8988T (cell line): Measurements from ENCODE around the gene CAPRIN1.
A peak's percentile ranks its signal among the peaks of the same experiment; 100 is the strongest.

Source experiments
- DNase-seq: peaks from one replicate; pipeline ENCODE4 v3.0.0; 2011

The CAPRIN1 gene

GRCh38 chr11:34098813-34099212 is 47.3 kb downstream of the CAPRIN1 start:
- no peak for DNase-seq

GRCh38 chr11:34104680-34105078 is 53.1 kb downstream of the CAPRIN1 start:
- no peak for DNase-seq

- peak; percentile 80 for DNase-seq
Measured at GRCh38 chr11:34105079-34105956, 53.8 kb downstream of the CAPRIN1 start, which contains the start of gene NAT10. TSS of gene NAT10 (plus strand) at chr11:34105629. CDS start at chr11:34108226, 2,597 bp downstream.

- DNase-seq, result no peak
Measured at GRCh38 chr11:34105957-34106504, 54.5 kb downstream of the CAPRIN1 start.

- DNase-seq, result no peak
Measured at GRCh38 chr11:34111722-34112270, 60.3 kb downstream of the CAPRIN1 start.

GRCh38 chr11:34114014-34114413 is 62.5 kb downstream of the CAPRIN1 start:
- no peak for DNase-seq

GRCh38 chr11:34114471-34114870 is 62.9 kb downstream of the CAPRIN1 start:
- no peak for DNase-seq

- no peak for DNase-seq
Measured at GRCh38 chr11:34120651-34121050, 69.1 kb downstream of the CAPRIN1 start.

GRCh38 chr11:34124885-34125668 is 73.5 kb downstream of the CAPRIN1 start:
- no peak for DNase-seq

GRCh38 chr11:34126959-34127848 is 75.7 kb downstream of the CAPRIN1 start:
- DNase-seq, result no peak

GRCh38 chr11:34128824-34129223 is 77.3 kb downstream of the CAPRIN1 start:
- DNase-seq, result no peak

GRCh38 chr11:34132261-34132965 is 80.9 kb downstream of the CAPRIN1 start:
- DNase-seq, result no peak

GRCh38 chr11:34134765-34135164 is 83.2 kb downstream of the CAPRIN1 start:
- DNase-seq, result no peak

- DNase-seq, result no peak
Measured at GRCh38 chr11:34135439-34135838, 83.9 kb downstream of the CAPRIN1 start.

GRCh38 chr11:34136420-34136819 is 84.9 kb downstream of the CAPRIN1 start:
- no peak for DNase-seq

GRCh38 chr11:34139346-34139745 is 87.8 kb downstream of the CAPRIN1 start:
- DNase-seq, result no peak

- no peak for DNase-seq
Measured at GRCh38 chr11:34140149-34140548, 88.6 kb downstream of the CAPRIN1 start.

- DNase-seq, result no peak
Measured at GRCh38 chr11:34143048-34143447, 91.5 kb downstream of the CAPRIN1 start.

GRCh38 chr11:34145073-34145472 is 93.5 kb downstream of the CAPRIN1 start:
- DNase-seq, result no peak

- DNase-seq, result no peak
Measured at GRCh38 chr11:34145847-34146381, 94.4 kb downstream of the CAPRIN1 start.

GRCh38 chr11:34146411-34146810 is 94.9 kb downstream of the CAPRIN1 start:
- no peak for DNase-seq
